Measurements from ENCODE around the gene NIPA2. TPM values are rescaled to one million over a fixed set of nuclear protein-coding genes. Genes with fewer than 3 reads are reported as not detected.

Gene NIPA2
- polyA plus RNA-seq, 2 of the 4 experiments (the other 2 are of a cell fraction) = 120 to 153 TPM

DNA sequence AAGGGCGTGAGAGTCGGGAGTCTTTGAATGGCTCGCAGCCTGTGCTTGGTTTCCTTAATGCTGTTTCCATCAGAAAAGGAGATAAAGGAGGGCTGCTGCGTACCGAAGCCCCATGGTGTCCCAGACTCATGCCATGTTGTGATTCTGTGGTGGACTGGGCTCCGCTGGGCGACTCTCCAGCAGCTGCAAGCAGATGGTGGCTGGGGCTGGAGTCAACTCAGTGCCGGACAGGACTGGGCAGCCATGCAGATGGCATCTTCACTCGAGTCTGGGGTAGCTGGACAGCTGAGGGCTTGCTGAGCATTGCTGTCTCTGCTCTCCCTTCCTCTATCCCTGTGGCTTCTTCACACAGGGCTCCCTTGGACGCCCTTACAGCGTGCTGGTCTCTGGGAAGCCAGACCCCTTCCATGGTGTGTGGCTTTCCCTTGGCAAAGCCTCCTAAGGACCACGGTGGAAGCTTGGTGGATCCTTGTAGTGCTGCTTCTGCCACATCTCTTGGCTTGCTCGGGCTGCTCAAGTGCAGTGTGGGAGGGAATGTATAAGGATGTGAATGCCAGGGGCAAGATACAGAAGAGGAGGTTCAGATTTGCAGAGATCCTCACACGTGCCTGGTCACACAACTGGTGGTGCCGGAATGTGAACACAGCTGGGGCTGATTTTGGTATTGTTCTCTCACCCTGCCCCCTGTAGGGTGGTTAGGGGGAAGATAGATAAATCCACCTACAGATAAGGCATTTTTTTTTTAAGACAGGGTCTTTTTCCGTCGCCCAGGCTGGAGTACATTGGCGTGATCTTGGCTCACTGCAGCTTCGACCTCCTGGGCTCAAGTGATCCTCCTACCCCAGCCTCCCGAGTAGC lies 43.0 kb upstream of the NIPA2 start:
- Histone ChIP-seq H3K27ac (no peak overlapping the region), H3K4me1 (no peaks in the 10 kb centered on the region), H3K4me3 (no peak overlapping the region), H3K4me2 (no peak overlapping the region), H3K9me3 (no peaks in the 10 kb centered on the region)
- WGBS (ENCODE audit: missing lambda C conversion rate) = 93% methylated on average over 19 of the region's 20 CpGs
- CTCF ChIA-PET = no interaction called here
- FAIRE-seq = no peak
- no peak for DNase-seq (ENCODE audit: low read depth in 1 of 2, low spot score in 1 of 2)
- POLR2A ChIA-PET = no interaction called here
- peak; percentile 25 to 52 for ATAC-seq
- TF ChIP-seq, protein P1, sequence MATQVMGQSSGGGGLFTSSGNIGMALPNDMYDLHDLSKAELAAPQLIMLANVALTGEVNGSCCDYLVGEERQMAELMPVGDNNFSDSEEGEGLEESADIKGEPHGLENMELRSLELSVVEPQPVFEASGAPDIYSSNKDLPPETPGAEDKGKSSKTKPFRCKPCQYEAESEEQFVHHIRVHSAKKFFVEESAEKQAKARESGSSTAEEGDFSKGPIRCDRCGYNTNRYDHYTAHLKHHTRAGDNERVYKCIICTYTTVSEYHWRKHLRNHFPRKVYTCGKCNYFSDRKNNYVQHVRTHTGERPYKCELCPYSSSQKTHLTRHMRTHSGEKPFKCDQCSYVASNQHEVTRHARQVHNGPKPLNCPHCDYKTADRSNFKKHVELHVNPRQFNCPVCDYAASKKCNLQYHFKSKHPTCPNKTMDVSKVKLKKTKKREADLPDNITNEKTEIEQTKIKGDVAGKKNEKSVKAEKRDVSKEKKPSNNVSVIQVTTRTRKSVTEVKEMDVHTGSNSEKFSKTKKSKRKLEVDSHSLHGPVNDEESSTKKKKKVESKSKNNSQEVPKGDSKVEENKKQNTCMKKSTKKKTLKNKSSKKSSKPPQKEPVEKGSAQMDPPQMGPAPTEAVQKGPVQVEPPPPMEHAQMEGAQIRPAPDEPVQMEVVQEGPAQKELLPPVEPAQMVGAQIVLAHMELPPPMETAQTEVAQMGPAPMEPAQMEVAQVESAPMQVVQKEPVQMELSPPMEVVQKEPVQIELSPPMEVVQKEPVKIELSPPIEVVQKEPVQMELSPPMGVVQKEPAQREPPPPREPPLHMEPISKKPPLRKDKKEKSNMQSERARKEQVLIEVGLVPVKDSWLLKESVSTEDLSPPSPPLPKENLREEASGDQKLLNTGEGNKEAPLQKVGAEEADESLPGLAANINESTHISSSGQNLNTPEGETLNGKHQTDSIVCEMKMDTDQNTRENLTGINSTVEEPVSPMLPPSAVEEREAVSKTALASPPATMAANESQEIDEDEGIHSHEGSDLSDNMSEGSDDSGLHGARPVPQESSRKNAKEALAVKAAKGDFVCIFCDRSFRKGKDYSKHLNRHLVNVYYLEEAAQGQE (IDR thresholded peaks at IDR 0.05) = no peak
- no peak for TF ChIP-seq CHD4 (IDR thresholded peaks at IDR 0.05; ENCODE audit: borderline replicate concordance)
- TF ChIP-seq, protein P2, sequence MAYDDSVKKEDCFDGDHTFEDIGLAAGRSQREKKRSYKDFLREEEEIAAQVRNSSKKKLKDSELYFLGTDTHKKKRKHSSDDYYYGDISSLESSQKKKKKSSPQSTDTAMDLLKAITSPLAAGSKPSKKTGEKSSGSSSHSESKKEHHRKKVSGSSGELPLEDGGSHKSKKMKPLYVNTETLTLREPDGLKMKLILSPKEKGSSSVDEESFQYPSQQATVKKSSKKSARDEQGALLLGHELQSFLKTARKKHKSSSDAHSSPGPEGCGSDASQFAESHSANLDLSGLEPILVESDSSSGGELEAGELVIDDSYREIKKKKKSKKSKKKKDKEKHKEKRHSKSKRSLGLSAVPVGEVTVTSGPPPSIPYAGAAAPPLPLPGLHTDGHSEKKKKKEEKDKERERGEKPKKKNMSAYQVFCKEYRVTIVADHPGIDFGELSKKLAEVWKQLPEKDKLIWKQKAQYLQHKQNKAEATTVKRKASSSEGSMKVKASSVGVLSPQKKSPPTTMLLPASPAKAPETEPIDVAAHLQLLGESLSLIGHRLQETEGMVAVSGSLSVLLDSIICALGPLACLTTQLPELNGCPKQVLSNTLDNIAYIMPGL (CRISPR knock-in tag; IDR thresholded peaks at IDR 0.05; ENCODE audit: borderline replicate concordance) = no peak
- TF ChIP-seq HEYL (CRISPR knock-in tag; IDR thresholded peaks at IDR 0.05) = no peak
- TF ChIP-seq FOSL2 (IDR thresholded peaks at IDR 0.05) = no peak
- TF ChIP-seq FOSL2 (CRISPR knock-in tag; IDR thresholded peaks at IDR 0.05) = no peak
- no peak for TF ChIP-seq HDAC2 (IDR thresholded peaks at IDR 0.05)
- no peak for TF ChIP-seq ESRRA (IDR thresholded peaks at IDR 0.05; ENCODE audit: borderline replicate concordance, low read length)
- TF ChIP-seq GATA3 (IDR thresholded peaks at IDR 0.05; ENCODE audit: borderline replicate concordance) = no peak
- no peak for TF ChIP-seq RNF2 (IDR thresholded peaks at IDR 0.05; ENCODE audit: borderline replicate concordance, low read depth)
- TF ChIP-seq, protein P3, sequence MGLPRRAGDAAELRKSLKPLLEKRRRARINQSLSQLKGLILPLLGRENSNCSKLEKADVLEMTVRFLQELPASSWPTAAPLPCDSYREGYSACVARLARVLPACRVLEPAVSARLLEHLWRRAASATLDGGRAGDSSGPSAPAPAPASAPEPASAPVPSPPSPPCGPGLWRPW (IDR thresholded peaks at IDR 0.05) = no peak
- TF ChIP-seq CEBPB (IDR thresholded peaks at IDR 0.05) = no peak
- no peak for TF ChIP-seq KDM5A (IDR thresholded peaks at IDR 0.05)
- TF ChIP-seq NR3C1 (IDR thresholded peaks at IDR 0.05) = no peak
- TF ChIP-seq RCOR1 (IDR thresholded peaks at IDR 0.05; ENCODE audit: low read depth, low read length) = no peak
- no peak for TF ChIP-seq MAZ (IDR thresholded peaks at IDR 0.05; ENCODE audit: borderline replicate concordance, low read depth, low read length)

GRCh38 chr15:22796079-22796478 lies 42.4 kb upstream of the NIPA2 start:
- no peak for FAIRE-seq
- H3K4me1 ChIP-seq = no peaks in the 10 kb centered on the region
- no peak overlapping the region for H3K4me3 ChIP-seq
- no peak for TF ChIP-seq ZNF302 (CRISPR knock-in tag; IDR thresholded peaks at IDR 0.05)
- TF ChIP-seq EHF (CRISPR knock-in tag; IDR thresholded peaks at IDR 0.05) = no peak
- no peak for TF ChIP-seq KDM5A (IDR thresholded peaks at IDR 0.05)
- no peak for TF ChIP-seq MAX (IDR thresholded peaks at IDR 0.05)
- no peak for TF ChIP-seq RNF2 (IDR thresholded peaks at IDR 0.05; ENCODE audit: borderline replicate concordance, low read depth)
- no peak for TF ChIP-seq HEYL (CRISPR knock-in tag; IDR thresholded peaks at IDR 0.05)
- TF ChIP-seq HOXB5 (CRISPR knock-in tag; IDR thresholded peaks at IDR 0.05) = no peak
- no peak for TF ChIP-seq HDAC2 (IDR thresholded peaks at IDR 0.05)
- TF ChIP-seq FOXS1 (CRISPR knock-in tag; IDR thresholded peaks at IDR 0.05) = no peak
- TF ChIP-seq RAD21 (conservative IDR thresholded peaks at IDR 0.05 in 1 of 2, IDR thresholded peaks at IDR 0.05 in 1 of 2) = no peak
- no peak for TF ChIP-seq JUN (IDR thresholded peaks at IDR 0.05)
- no peak for TF ChIP-seq NPAS2 (CRISPR knock-in tag; IDR thresholded peaks at IDR 0.05; ENCODE audit: borderline replicate concordance)
- no peak for TF ChIP-seq EHMT2 (IDR thresholded peaks at IDR 0.05; ENCODE audit: low read depth)
- TF ChIP-seq SREBF2 (IDR thresholded peaks at IDR 0.05) = no peak
- TF ChIP-seq ZSCAN20 (CRISPR knock-in tag; IDR thresholded peaks at IDR 0.05) = no peak
- TF ChIP-seq, protein P3 (IDR thresholded peaks at IDR 0.05) = no peak
- TF ChIP-seq POLR2A (IDR thresholded peaks at IDR 0.05; ENCODE audit: low read length) = no peak
- no peak for TF ChIP-seq MAFK (IDR thresholded peaks at IDR 0.05; ENCODE audit: partially characterized antibody)
- no peak for TF ChIP-seq ATOH8 (CRISPR knock-in tag; IDR thresholded peaks at IDR 0.05; ENCODE audit: low read depth)
- H3K9me3 ChIP-seq = no peaks in the 10 kb centered on the region
- H3K27ac ChIP-seq = no peak overlapping the region
- POLR2A ChIA-PET = no interaction called here
- CTCF ChIA-PET = no interaction called here
- no peak for ATAC-seq
- H3K4me2 ChIP-seq = no peak overlapping the region
- DNase-seq (ENCODE audit: low read depth in 1 of 2, low spot score in 1 of 2) = no peak

Measured in A549 (cell line).